DOHH2 (cell line): Measurements from ENCODE around the gene RHBDF2.
"Not testable (repeated sequence)": the region's sequence is repeated elsewhere in the genome, so short reads cannot be mapped to it uniquely, and the experiment has no call there.

ENCODE experiments used
- CTCF ChIP-seq: fragments of 200-600 bp; sonication (generic); IDR thresholded peaks from one replicate; pipeline ENCODE4 v1.5.1; 2014; ENCODE audit warnings: antibody characterized with exemption, mild to moderate bottlenecking, low read depth, low read length; ENCODE audit not compliant: poor library complexity, severe bottlenecking
- EZH2phosphoT487 ChIP-seq: fragments of 200-600 bp; sonication (generic); IDR thresholded peaks from 2 replicates; pipeline ENCODE4 v1.6.1; 2017; ENCODE audit warnings: borderline replicate concordance, mild to moderate bottlenecking, antibody characterized with exemption, low read length, moderate library complexity, mixed read lengths

GRCh38 chr17:76521683-76522082, 20.5 kb upstream of the RHBDF2 start:
- TF ChIP-seq CTCF, EZH2phosphoT487: not testable (repeated sequence)
